Fibroblast of peridontal ligament (primary cell): Measurements from ENCODE around the gene JMY.

Source experiments
- DNase-seq: peaks from one replicate; pipeline ENCODE4 v3.0.0-alpha.2; 2010; ENCODE audit errors: extremely low read depth

JMY gene

DNA sequence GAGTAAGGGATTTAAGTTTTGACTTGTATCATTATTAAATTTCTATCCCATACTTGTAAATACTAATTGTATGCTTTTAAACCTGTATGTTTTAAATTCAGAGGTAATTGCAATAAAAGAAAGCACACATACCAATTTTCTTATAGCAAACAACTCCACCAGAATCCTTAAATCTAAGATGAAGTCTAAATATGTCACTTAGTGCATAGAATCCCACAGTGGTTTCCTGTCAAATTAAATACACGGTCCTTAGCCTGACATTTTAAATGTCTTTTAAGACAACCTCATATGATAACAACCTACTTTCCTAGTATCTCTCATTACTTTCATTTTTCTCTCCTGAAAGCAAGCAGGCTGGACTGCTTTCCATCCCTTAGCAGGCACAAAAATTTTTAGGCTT, 52.0 kb downstream of the JMY start:
- DNase-seq = no peak

- no peak for DNase-seq
These were observed 59.1 kb downstream of the JMY start for GRCh38 chr5:79295029-79295428.

DNA sequence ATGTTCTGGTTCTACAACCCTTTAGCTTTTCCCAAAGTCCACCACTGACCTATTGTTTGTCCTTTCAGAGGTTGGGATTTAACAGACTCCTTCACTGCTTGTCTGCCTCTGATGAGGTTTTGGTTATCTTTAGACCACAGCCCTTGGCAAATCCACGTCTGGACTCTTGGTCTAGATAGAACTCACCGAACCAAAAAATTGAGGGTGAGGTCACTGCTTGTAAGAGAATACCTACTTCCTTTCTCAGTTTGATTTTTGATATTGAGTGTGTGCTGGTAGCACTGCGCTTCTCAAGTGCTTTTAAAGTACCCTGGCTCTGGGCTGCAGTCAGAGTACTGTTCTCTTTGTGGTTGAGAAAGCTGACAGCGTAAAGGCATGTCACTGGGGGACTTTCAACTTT, 61.7 kb downstream of the JMY start:
- peak; percentile 26 for DNase-seq

- DNase-seq = peak; percentile 73
These were observed 65.2 kb downstream of the JMY start for GRCh38 chr5:79301046-79301712.

GRCh38 chr5:79302454-79302853, 66.5 kb downstream of the JMY start:
- DNase-seq = no peak

DNA sequence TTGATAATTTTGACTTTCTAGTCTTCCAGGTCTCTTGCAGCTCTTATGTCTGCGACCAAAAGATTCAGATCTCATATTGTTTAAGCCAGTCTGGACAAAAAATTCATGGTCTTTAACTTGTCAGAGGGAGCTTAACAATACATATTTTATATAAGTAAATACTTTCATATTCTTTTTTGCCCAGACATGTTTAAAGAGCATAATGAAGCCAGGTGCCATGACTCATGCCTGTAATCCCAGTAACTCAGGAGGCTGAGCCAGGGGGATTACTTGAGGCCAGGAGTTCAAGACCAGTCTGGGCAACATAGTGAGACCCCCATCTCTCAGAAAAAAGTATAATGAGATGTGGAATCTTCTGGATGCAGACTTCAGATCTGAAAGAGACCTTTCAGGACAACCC, 69.8 kb downstream of the JMY start:
- no peak for DNase-seq

GRCh38 chr5:79318935-79319614, 83.1 kb downstream of the JMY start:
- peak; percentile 96 for DNase-seq

- no peak for DNase-seq
These were observed 93.5 kb downstream of the JMY start for GRCh38 chr5:79329453-79329852.

GRCh38 chr5:79330071-79330470, 94.1 kb downstream of the JMY start:
- DNase-seq = peak; percentile 6

DNA sequence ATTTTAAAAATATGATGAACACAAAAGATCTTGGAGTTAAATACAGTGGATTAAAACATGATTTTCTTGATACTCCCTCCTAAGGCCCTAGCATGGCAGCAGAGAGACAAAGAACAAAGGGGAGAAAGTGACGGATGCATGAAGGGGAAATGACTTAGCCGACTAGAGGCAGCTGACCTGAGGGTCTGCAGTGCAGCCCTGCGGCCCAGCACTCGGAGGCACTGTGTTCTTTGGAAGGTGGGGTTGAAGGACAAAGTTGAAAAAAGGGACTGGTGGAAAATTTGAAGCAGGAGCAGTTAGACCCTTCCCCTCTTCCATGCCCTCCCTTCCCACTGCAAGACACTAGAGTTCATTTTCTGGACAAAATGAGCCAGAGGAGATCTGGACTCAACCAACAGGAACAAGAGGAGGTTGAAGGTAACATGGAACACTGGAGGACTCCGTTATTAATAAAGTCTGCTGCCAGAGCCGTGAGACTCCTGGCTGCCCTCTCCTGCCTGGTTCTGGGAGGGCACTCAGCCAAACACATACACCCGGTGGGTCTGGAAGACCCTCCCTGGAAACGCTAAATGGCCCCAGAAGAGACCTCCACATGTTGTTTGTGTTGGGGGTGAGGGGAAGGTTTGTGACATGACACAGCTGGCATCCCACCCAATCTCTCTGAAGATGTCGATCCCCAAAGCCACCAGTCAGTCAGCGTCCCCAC, 98.1 kb downstream of the JMY start:
- no peak for DNase-seq

DNA sequence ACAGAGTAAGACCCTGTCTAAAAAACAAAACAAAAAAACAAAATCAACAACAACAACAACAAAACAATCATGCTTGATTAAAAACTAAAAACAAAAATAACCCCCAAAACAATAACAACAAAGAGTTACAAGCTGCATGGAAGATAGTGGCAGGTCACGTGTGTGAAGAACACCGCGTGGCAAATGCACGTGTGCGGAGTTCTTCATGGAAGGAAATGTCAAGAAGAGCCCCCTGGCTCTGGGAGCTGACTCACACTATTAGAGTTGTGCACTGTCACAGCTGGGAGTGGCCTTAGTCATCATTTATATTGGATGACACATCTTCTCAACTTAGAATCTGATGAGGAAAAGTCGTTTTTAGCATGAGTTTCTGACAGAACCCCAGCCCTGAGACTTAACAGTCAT, 110.5 kb downstream of the JMY start:
- DNase-seq = peak; percentile 45

DNA sequence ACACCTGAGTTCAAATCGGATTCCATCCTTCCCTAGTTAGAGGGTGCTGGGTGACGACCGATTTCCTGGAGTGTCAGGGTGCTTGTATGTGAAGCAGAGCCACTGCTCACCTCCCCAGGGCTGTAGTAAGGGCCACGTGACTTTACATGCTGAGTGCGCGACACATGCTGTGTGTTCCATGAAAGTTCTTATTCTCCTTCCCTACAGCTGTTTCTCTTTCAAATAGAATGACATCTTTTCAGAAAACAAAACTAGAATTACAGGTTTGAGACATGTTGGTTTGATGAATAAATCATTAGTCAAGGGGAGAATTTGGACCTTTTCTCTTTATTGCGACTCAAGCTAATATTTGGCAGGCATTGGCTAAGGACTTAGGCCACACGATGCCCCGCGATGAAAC, 113.1 kb downstream of the JMY start:
- DNase-seq = no peak

GRCh38 chr5:79349881-79350280, 114.0 kb downstream of the JMY start:
- DNase-seq = no peak

DNA sequence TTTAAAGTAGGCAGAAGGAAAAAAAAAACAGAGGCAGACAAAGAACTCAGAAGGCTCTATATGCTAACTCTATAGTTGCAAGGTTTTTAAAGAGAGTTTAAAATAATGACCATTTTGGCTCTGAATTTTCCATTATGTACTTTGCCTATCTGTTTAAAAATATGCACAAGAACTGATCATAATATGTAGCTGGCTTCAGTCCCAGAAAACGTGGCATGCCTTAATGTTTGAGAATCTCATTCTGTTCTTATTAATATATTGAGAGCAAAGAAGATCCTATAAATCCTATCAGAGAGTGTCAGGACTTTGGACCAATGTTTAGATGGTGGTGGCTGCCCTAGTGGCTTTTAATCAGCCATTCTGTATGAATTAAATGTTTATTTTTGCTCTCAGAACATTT, 121.5 kb downstream of the JMY start:
- peak; percentile 59 for DNase-seq
